Measurements from ENCODE around the gene PHACTR2.
A peak's percentile ranks its signal among the peaks of the same experiment; 100 is the strongest.
"Not testable (repeated sequence)": the region's sequence is repeated elsewhere in the genome, so short reads cannot be mapped to it uniquely, and the experiment has no call there.

The PHACTR2 gene

GRCh38 chr6:143700684-143701348, 23.1 kb downstream of the PHACTR2 start:
- peak; percentile 33 for DNase-seq

- DNase-seq, result no peak
These were observed 23.8 kb downstream of the PHACTR2 start for GRCh38 chr6:143701349-143702234.

- DNase-seq, result no peak
These were observed 27.8 kb downstream of the PHACTR2 start for GRCh38 chr6:143705569-143705968.

- no peak for DNase-seq
These were observed 29.9 kb downstream of the PHACTR2 start for GRCh38 chr6:143707697-143708096.

- DNase-seq, result no peak
These were observed 31.1 kb downstream of the PHACTR2 start for GRCh38 chr6:143708889-143709288.

GRCh38 chr6:143711714-143712113, 33.9 kb downstream of the PHACTR2 start:
- DNase-seq, result no peak

GRCh38 chr6:143718472-143718871, 40.7 kb downstream of the PHACTR2 start:
- no peak for DNase-seq

GRCh38 chr6:143721642-143722041, 43.9 kb downstream of the PHACTR2 start:
- DNase-seq, result peak; percentile 15

- no peak for DNase-seq
These were observed 47.1 kb downstream of the PHACTR2 start for GRCh38 chr6:143724876-143725275.

- no peak for DNase-seq
These were observed 48.4 kb downstream of the PHACTR2 start for GRCh38 chr6:143726015-143726647.

GRCh38 chr6:143727035-143727434, 49.3 kb downstream of the PHACTR2 start:
- DNase-seq, result no peak

GRCh38 chr6:143731789-143732188, 54.0 kb downstream of the PHACTR2 start:
- DNase-seq, result no peak

GRCh38 chr6:143732536-143732935, 54.8 kb downstream of the PHACTR2 start:
- DNase-seq, result no peak

GRCh38 chr6:143733510-143733909, 55.7 kb downstream of the PHACTR2 start:
- no peak for DNase-seq

- no peak for DNase-seq
These were observed 56.9 kb downstream of the PHACTR2 start for GRCh38 chr6:143734641-143735063.

- DNase-seq, result not testable (repeated sequence)
These were observed 60.4 kb downstream of the PHACTR2 start for GRCh38 chr6:143738072-143738690.

GRCh38 chr6:143739341-143739851, 61.6 kb downstream of the PHACTR2 start:
- DNase-seq, result no peak

GRCh38 chr6:143740213-143740612, 62.4 kb downstream of the PHACTR2 start:
- no peak for DNase-seq

- no peak for DNase-seq
These were observed 63.7 kb downstream of the PHACTR2 start for GRCh38 chr6:143741480-143741879.

- DNase-seq, result no peak
These were observed 64.5 kb downstream of the PHACTR2 start for GRCh38 chr6:143742070-143742954.

GRCh38 chr6:143742955-143743255, 65.1 kb downstream of the PHACTR2 start:
- no peak for DNase-seq
